WTC11 (cell line): Measurements from ENCODE around the gene IFT122. TPM values are rescaled to one million over a fixed set of nuclear protein-coding genes. Genes with fewer than 3 reads are reported as not detected.
A peak's percentile ranks its signal among the peaks of the same experiment; 100 is the strongest.

ENCODE experiments used
- ATAC-seq: fragments of 200-7000 bp; cut with Tn5 transposase; 2 replicates; pipeline ENCODE4 v1.10.0; 2021; ENCODE audit warnings: mild to moderate bottlenecking, moderate library complexity
- CTCF ChIA-PET: fragments of 300-600 bp; sonication (Branson Sonifier 250); formaldehyde crosslinking; loops from one replicate; lab custom pipeline; 2021; ENCODE audit warnings: antibody characterized with exemption; lab: Charles Lee
- POLR2A ChIA-PET: fragments of 350-600 bp; sonication (Branson Sonifier 250); formaldehyde crosslinking; loops from one replicate; lab custom pipeline; 2021; ENCODE audit warnings: antibody characterized with exemption; lab: Charles Lee
- DNase-seq: peaks from one replicate; pipeline ENCODE4 v3.0.0; 2021; ENCODE audit warnings: low spot score
- H3K27ac Mint-ChIP-seq: 2 replicates; pipeline ENCODE4 v1.8.0; 2021; ENCODE audit warnings: mixed read lengths
- H3K27me3 Mint-ChIP-seq: 2 replicates; pipeline ENCODE4 v1.8.0; 2021; ENCODE audit warnings: low read depth, mild to moderate bottlenecking, moderate library complexity, mixed read lengths
- H3K36me3 Mint-ChIP-seq: 2 replicates; pipeline ENCODE4 v1.8.0; 2021; ENCODE audit warnings: mixed read lengths
- H3K4me1 Mint-ChIP-seq: 2 replicates; pipeline ENCODE4 v1.8.0; 2022; ENCODE audit warnings: mixed read lengths
- H3K4me3 Mint-ChIP-seq: 2 replicates; pipeline ENCODE4 v1.8.0; 2021; ENCODE audit warnings: mild to moderate bottlenecking, moderate library complexity, mixed read lengths
- H3K9me3 Mint-ChIP-seq: 2 replicates; pipeline ENCODE4 v1.8.0; 2021; ENCODE audit warnings: mixed read lengths
- CDX4 ChIP-seq: fragments of 250-450 bp; sonication (Bioruptor Pico); IDR thresholded peaks from 2 replicates; pipeline ENCODE4 v1.9.0; 2021; ENCODE audit warnings: moderate library complexity, mild to moderate bottlenecking, inconsistent platforms, borderline replicate concordance
- ERG ChIP-seq: fragments of 250-450 bp; sonication (Bioruptor Pico); IDR thresholded peaks from 2 replicates; pipeline ENCODE4 v1.8.0; 2021; ENCODE audit warnings: mild to moderate bottlenecking
- ESRRA ChIP-seq: sonication (generic); formaldehyde crosslinking; IDR thresholded peaks from 2 replicates; pipeline ENCODE4 v1.8.1; 2022; ENCODE audit warnings: mild to moderate bottlenecking, missing genetic modification reagents, borderline replicate concordance
- FOXJ3 ChIP-seq: sonication (generic); formaldehyde crosslinking; IDR thresholded peaks from 2 replicates; pipeline ENCODE4 v1.9.0; 2021; ENCODE audit warnings: missing genetic modification reagents, mild to moderate bottlenecking, borderline replicate concordance
- HMGA2 ChIP-seq: fragments of 250-450 bp; sonication (Bioruptor Pico); IDR thresholded peaks from 2 replicates; pipeline ENCODE4 v1.4.0; 2021; ENCODE audit warnings: mild to moderate bottlenecking, moderate library complexity
- IRF2 ChIP-seq: sonication (generic); formaldehyde crosslinking; IDR thresholded peaks from 2 replicates; pipeline ENCODE4 v1.8.0; 2022; ENCODE audit warnings: low read depth, missing genetic modification reagents, borderline replicate concordance
- NFE2L1 ChIP-seq: sonication (generic); formaldehyde crosslinking; IDR thresholded peaks from 2 replicates; pipeline ENCODE4 v1.8.1; 2023; ENCODE audit warnings: missing genetic modification reagents
- NFYB ChIP-seq: sonication (generic); formaldehyde crosslinking; conservative IDR thresholded peaks from 2 replicates; pipeline ENCODE4 v1.8.0; 2022; ENCODE audit warnings: low read depth, missing genetic modification reagents
- OVOL2 ChIP-seq: fragments of 250-450 bp; sonication (Bioruptor Pico); IDR thresholded peaks from 2 replicates; pipeline ENCODE4 v1.9.0; 2021; ENCODE audit warnings: mild to moderate bottlenecking, borderline replicate concordance
- SMAD3 ChIP-seq: sonication (generic); formaldehyde crosslinking; IDR thresholded peaks from 2 replicates; pipeline ENCODE4 v1.8.0; 2022; ENCODE audit warnings: missing genetic modification reagents, mild to moderate bottlenecking, borderline replicate concordance
- TEAD4 ChIP-seq: sonication (generic); formaldehyde crosslinking; IDR thresholded peaks from 2 replicates; pipeline ENCODE4 v1.8.0; 2022; ENCODE audit warnings: mild to moderate bottlenecking, missing genetic modification reagents
- ZMAT4 ChIP-seq: fragments of 250-450 bp; sonication (Bioruptor Pico); IDR thresholded peaks from 2 replicates; pipeline ENCODE4 v1.9.0; 2021; ENCODE audit warnings: mild to moderate bottlenecking
- ZNF121 ChIP-seq: sonication (generic); formaldehyde crosslinking; IDR thresholded peaks from 2 replicates; pipeline ENCODE4 v1.8.0; 2023; ENCODE audit warnings: missing genetic modification reagents
- ZNF671 ChIP-seq: fragments of 250-450 bp; sonication (Bioruptor Pico); IDR thresholded peaks from 2 replicates; pipeline ENCODE4 v1.8.0; 2021; ENCODE audit warnings: mild to moderate bottlenecking
- total RNA-seq: library from RNA; stranded (reverse); gene quantifications from 3 replicates; pipeline ENCODE4 v1.2.3, GENCODE V29; 2021
- TF ChIP-seq, protein P1 (sequence below): fragments of 250-450 bp; sonication (Bioruptor Pico); IDR thresholded peaks from 2 replicates; pipeline ENCODE4 v1.9.0; 2021; ENCODE audit warnings: mild to moderate bottlenecking, borderline replicate concordance
- TF ChIP-seq, protein P2 (sequence below): fragments of 200-600 bp; IDR thresholded peaks from 2 replicates; pipeline ENCODE4 v1.8.0; 2022; ENCODE audit warnings: antibody characterized with exemption
- TF ChIP-seq, protein P3 (sequence below): sonication (generic); formaldehyde crosslinking; IDR thresholded peaks from 2 replicates; pipeline ENCODE4 v1.8.1; 2022; ENCODE audit warnings: missing genetic modification reagents, borderline replicate concordance

IFT122 gene
- total RNA-seq, 1 experiment from 2014 or later, result 22.8 TPM

GRCh38 chr3:129429602-129430001, 10.4 kb upstream of the IFT122 start:
- TF ChIP-seq TEAD4 (CRISPR knock-in tag), result no peak
- TF ChIP-seq, protein P1, sequence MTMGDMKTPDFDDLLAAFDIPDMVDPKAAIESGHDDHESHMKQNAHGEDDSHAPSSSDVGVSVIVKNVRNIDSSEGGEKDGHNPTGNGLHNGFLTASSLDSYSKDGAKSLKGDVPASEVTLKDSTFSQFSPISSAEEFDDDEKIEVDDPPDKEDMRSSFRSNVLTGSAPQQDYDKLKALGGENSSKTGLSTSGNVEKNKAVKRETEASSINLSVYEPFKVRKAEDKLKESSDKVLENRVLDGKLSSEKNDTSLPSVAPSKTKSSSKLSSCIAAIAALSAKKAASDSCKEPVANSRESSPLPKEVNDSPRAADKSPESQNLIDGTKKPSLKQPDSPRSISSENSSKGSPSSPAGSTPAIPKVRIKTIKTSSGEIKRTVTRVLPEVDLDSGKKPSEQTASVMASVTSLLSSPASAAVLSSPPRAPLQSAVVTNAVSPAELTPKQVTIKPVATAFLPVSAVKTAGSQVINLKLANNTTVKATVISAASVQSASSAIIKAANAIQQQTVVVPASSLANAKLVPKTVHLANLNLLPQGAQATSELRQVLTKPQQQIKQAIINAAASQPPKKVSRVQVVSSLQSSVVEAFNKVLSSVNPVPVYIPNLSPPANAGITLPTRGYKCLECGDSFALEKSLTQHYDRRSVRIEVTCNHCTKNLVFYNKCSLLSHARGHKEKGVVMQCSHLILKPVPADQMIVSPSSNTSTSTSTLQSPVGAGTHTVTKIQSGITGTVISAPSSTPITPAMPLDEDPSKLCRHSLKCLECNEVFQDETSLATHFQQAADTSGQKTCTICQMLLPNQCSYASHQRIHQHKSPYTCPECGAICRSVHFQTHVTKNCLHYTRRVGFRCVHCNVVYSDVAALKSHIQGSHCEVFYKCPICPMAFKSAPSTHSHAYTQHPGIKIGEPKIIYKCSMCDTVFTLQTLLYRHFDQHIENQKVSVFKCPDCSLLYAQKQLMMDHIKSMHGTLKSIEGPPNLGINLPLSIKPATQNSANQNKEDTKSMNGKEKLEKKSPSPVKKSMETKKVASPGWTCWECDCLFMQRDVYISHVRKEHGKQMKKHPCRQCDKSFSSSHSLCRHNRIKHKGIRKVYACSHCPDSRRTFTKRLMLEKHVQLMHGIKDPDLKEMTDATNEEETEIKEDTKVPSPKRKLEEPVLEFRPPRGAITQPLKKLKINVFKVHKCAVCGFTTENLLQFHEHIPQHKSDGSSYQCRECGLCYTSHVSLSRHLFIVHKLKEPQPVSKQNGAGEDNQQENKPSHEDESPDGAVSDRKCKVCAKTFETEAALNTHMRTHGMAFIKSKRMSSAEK (CRISPR knock-in tag), result 0 out of 2 replicates have a peak, but pooled peaks have one; percentile 7
- TF ChIP-seq ESRRA (CRISPR knock-in tag), result no peak
- Mint-ChIP-seq H3K4me1 (peaks cover 36% of the 10 kb centered on the region), H3K27me3 (peaks cover 18% of the 10 kb centered on the region), H3K36me3 (peaks cover 34% of the 10 kb centered on the region), H3K9me3 (no peaks in the 10 kb centered on the region), H3K27ac (peak overlapping the region; percentile 64; the same call in 1 of the 2 replicates), H3K4me3 (no peak overlapping the region)
- peak; percentile 40 for ATAC-seq
- peak; percentile 33 for DNase-seq
- POLR2A ChIA-PET, result interaction anchor here (0.9 kb wide), 1 partner anchor 9 kb away, joined by 3 read pairs; no protein-coding TSS in a partner anchor
- CTCF ChIA-PET, result interaction anchor here (0.9 to 2.4 kb wide), 6 partner anchors 10 to 101 kb away, joined by 3 to 18 read pairs (median 5); partner anchors contain the start of genes IFT122 and MBD4

GRCh38 chr3:129432036-129432435, 8.0 kb upstream of the IFT122 start:
- no peak for ATAC-seq
- Mint-ChIP-seq H3K27me3 (peaks cover 14% of the 10 kb centered on the region), H3K36me3 (peaks cover 58% of the 10 kb centered on the region), H3K4me3 (no peak overlapping the region), H3K9me3 (no peaks in the 10 kb centered on the region), H3K27ac (no peak overlapping the region), H3K4me1 (peaks cover 21% of the 10 kb centered on the region)
- TF ChIP-seq OVOL2 (no peak), NFE2L1 (CRISPR knock-in tag) (no peak), HMGA2 (no peak), ZMAT4 (CRISPR knock-in tag) (no peak), CDX4 (CRISPR knock-in tag) (no peak), FOXJ3 (CRISPR knock-in tag) (no peak), SMAD3 (no peak), ZNF121 (CRISPR knock-in tag) (no peak), IRF2 (CRISPR knock-in tag) (no peak), NFYB (CRISPR knock-in tag) (no peak), ERG (CRISPR knock-in tag) (no peak), ZNF671 (CRISPR knock-in tag) (no peak)
- TF ChIP-seq, protein P1 (CRISPR knock-in tag), result no peak
- TF ChIP-seq, protein P2, sequence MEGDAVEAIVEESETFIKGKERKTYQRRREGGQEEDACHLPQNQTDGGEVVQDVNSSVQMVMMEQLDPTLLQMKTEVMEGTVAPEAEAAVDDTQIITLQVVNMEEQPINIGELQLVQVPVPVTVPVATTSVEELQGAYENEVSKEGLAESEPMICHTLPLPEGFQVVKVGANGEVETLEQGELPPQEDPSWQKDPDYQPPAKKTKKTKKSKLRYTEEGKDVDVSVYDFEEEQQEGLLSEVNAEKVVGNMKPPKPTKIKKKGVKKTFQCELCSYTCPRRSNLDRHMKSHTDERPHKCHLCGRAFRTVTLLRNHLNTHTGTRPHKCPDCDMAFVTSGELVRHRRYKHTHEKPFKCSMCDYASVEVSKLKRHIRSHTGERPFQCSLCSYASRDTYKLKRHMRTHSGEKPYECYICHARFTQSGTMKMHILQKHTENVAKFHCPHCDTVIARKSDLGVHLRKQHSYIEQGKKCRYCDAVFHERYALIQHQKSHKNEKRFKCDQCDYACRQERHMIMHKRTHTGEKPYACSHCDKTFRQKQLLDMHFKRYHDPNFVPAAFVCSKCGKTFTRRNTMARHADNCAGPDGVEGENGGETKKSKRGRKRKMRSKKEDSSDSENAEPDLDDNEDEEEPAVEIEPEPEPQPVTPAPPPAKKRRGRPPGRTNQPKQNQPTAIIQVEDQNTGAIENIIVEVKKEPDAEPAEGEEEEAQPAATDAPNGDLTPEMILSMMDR, result no peak
- TF ChIP-seq, protein P3, sequence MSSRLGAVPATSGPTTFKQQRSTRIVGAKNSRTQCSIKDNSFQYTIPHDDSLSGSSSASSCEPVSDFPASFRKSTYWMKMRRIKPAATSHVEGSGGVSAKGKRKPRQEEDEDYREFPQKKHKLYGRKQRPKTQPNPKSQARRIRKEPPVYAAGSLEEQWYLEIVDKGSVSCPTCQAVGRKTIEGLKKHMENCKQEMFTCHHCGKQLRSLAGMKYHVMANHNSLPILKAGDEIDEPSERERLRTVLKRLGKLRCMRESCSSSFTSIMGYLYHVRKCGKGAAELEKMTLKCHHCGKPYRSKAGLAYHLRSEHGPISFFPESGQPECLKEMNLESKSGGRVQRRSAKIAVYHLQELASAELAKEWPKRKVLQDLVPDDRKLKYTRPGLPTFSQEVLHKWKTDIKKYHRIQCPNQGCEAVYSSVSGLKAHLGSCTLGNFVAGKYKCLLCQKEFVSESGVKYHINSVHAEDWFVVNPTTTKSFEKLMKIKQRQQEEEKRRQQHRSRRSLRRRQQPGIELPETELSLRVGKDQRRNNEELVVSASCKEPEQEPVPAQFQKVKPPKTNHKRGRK (CRISPR knock-in tag), result no peak
- CTCF ChIA-PET, result no interaction called here
- POLR2A ChIA-PET, result no interaction called here
- DNase-seq, result no peak
